HK-2 (cell line): ENCODE data around the gene OR51S1.
"Not testable (repeated sequence)": the region's sequence is repeated elsewhere in the genome, so short reads cannot be mapped to it uniquely, and the experiment has no call there.

ENCODE experiments used
- DNase-seq: peaks from one replicate; pipeline ENCODE4 v3.0.0-alpha.2; 2018; ENCODE audit not compliant: unreplicated experiment

OR51S1 gene, protein sequence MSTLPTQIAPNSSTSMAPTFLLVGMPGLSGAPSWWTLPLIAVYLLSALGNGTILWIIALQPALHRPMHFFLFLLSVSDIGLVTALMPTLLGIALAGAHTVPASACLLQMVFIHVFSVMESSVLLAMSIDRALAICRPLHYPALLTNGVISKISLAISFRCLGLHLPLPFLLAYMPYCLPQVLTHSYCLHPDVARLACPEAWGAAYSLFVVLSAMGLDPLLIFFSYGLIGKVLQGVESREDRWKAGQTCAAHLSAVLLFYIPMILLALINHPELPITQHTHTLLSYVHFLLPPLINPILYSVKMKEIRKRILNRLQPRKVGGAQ

DNA sequence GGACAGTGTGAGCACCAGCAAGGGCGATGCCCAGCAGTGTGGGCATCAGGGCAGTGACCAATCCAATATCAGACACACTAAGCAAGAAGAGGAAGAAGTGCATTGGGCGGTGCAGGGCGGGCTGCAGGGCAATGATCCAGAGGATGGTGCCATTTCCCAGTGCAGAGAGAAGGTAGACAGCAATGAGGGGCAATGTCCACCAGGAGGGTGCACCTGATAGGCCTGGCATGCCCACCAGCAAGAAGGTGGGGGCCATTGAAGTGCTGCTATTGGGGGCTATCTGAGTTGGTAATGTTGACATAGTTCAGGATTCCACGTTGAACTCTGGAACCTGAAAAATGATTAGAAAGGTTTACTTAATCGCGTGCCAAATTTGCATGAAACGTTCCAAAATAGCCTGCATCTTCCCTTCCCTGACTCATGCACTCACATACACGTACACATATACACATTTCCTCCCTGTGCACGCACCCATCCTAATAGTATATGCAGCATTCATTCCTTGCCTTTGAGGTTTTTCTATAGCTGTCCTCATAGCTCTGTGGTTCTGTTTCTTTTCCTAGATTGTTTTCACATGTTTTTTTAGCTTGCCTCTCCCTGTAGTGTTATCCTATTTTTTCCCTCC is at the start of gene OR51S1:
TSS of gene OR51S1 (minus strand) at position 301 of the 625 bp plus-strand sequence. CDS start at position 301, 0 bp downstream.
- no peak for DNase-seq

DNA sequence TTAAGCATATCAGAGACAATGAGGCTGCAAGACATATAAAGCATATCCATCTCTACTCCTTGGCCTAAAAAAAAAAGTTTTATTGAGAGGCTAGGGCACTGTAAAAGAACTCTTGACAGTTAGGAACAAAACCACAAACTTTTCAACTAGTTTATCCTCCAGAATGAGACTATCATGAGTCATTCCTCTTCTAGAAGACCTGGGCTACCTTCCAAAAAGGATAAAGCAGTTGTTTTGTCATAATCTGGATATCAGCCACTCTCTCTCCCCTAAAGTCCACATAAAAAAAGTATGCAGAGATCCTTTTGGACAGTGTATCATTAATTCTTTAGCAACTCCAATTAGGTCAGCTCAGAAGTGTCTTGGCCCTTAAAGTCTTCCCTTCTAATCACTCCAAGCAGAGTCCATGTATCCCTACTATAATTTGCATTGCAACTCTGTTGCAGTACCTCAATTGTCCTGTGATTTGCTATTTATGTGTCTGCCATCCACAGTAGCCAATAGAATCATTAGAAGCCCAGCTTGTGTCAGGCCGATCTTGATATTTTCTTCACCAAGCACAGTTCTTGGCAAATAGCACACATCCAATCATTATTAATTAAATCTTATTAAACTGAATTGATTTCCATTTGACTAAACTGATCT is 43.1 kb upstream of the OR51S1 start:
- DNase-seq = no peak

DNA sequence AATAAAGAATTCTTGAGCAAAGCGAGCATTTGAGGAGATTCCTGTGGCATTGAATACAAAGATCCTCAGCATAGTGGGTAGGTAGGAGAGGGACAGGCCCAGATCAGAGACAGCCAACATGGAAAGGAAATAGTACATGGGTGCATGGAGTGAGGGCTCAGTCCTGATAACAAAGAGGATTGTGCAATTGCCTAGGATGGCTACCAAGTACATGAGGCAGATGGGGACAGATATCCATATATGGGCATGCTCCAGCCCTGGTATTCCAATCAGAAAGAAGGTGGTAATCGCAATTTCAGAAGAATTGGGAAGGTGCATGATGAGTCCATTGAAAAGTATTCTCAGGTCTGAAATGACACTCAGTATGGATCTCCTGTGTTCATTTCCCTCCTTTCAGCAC is 41.3 kb upstream of the OR51S1 start:
- no peak for DNase-seq

DNA sequence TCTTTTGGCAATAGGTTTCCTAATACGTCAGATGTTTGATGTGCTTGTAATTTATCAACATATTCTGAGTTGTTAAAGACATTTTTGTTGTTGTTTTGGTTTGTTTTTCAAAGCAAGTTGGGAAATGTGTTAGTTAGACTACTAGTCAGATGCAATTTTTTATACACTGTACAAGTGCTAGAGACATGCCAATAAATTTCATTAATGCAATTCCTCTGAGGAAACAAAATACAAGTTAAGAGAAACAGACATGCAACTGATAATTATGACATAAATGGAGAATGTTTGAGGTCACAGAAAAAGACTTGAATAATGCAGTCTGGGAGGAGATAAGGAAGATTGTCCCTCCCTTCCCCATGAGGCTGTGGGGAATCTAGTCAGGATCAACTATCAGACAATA is 38.6 kb upstream of the OR51S1 start:
- no peak for DNase-seq

DNA sequence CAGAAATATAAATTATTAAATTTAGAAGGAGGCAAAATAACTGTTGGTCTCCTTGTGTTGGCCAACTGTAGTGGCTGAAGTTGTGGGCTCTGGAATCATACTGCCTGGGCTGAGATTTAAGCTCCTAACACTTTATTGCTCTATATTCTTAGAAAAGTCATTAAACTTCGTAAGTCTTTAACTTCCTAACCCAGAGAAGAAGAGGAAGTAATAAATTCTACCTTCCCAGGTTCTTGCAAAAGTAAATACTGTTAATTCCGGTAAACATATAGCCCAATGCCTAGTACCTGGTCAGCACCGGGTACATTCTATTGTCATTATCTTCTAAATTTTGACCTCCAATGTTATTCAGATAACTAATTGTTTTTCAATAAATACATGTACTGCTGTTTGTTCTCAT is 37.2 kb upstream of the OR51S1 start:
- DNase-seq = no peak

DNA sequence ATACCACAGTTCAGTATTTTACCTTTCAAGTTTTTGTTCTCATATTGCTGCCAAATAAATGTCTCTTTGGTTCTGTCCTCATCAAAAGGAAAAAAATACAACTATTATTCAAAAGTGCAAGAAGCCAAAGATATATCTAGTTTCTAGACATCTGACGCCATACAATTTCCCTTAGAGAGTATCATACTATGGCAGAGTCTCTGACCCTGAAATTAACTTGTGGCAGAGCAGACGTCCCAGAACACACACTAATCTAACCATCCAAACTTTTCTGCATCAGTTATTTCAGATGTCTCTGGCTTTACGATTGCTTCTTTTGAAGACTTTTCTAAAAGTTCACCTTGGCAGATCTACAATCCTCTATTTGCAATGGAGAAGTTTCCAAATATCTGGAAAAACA is 35.4 kb upstream of the OR51S1 start:
- DNase-seq = no peak

DNA sequence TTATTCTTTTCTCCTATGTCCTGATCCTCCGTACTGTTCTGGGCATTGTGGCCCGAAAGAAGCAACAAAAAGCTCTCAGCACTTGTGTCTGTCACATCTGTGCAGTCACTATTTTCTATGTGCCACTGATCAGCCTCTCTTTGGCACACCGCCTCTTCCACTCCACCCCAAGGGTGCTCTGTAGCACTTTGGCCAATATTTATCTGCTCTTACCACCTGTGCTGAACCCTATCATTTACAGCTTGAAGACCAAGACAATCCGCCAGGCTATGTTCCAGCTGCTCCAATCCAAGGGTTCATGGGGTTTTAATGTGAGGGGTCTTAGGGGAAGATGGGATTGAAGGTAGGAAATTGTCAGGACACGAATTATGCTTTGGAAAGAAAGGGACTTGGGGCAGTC is 33.5 kb upstream of the OR51S1 start:
- no peak for DNase-seq

DNA sequence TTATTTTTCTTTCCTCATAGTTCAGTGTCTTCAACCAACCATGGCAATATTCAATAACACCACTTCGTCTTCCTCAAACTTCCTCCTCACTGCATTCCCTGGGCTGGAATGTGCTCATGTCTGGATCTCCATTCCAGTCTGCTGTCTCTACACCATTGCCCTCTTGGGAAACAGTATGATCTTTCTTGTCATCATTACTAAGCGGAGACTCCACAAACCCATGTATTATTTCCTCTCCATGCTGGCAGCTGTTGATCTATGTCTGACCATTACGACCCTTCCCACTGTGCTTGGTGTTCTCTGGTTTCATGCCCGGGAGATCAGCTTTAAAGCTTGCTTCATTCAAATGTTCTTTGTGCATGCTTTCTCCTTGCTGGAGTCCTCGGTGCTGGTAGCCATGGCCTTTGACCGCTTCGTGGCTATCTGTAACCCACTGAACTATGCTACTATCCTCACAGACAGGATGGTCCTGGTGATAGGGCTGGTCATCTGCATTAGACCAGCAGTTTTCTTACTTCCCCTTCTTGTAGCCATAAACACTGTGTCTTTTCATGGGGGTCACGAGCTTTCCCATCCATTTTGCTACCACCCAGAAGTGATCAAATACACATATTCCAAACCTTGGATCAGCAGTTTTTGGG is 33.0 kb upstream of the OR51S1 start, which contains the start of gene OR51T1:
TSS of gene OR51T1 (plus strand) at position 41 of the 641 bp plus-strand sequence. CDS start at position 41, 0 bp downstream.
- no peak for DNase-seq

DNA sequence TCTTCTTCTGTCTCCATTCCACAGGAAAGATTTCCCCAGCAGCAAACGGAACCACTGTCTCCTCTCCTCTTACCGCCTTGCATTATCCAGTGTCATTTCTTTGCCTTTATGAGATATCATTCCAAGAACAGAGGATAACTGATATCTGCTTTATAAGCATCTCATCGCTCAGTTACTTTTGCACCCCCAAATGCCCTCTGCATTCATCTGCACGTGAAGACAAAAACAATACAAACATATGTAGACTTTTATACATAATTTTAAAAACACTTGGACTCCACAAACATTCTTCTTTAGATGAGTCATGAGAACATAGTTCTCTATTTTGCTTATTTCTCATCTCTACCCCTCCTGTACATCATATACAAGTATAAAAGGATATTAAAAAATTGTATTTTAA is 32.2 kb upstream of the OR51S1 start:
- no peak for DNase-seq

DNA sequence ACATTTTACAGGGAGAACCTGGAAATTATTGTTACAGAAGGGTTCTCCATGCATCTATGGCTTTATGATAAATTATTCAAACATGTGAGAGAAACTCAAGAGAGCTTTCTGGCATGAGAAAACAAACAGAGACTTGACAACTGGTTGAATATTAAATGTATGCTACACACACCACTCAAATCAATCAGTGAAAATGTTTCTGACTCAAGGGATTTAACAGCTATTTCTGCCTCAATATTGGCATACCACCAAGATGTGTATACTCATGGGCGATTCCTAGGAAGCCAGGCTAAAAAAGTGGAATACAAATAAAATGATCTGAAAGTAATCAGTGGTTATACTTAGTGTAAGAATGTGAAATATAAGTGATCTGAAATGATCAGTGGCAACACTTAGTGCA is 16.8 kb upstream of the OR51S1 start:
- DNase-seq = no peak

DNA sequence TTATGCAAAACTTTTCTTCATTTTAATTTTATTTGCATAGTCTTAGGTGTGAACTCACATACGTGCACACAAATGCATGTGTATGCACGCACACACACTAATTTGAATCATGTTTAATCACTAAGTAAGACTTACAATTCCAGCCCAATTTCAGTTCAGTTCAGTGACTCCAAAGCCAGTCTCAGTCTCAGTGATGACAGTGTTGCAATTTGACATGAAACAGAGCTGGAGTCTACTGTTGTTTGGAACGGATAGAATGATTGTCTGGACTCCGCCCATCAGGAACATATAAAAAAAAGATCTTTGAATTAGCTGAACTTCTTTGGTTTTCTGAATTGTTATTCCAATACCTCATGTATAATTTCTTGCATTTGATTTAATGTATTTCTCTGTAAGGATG is 14.9 kb upstream of the OR51S1 start:
- no peak for DNase-seq

DNA sequence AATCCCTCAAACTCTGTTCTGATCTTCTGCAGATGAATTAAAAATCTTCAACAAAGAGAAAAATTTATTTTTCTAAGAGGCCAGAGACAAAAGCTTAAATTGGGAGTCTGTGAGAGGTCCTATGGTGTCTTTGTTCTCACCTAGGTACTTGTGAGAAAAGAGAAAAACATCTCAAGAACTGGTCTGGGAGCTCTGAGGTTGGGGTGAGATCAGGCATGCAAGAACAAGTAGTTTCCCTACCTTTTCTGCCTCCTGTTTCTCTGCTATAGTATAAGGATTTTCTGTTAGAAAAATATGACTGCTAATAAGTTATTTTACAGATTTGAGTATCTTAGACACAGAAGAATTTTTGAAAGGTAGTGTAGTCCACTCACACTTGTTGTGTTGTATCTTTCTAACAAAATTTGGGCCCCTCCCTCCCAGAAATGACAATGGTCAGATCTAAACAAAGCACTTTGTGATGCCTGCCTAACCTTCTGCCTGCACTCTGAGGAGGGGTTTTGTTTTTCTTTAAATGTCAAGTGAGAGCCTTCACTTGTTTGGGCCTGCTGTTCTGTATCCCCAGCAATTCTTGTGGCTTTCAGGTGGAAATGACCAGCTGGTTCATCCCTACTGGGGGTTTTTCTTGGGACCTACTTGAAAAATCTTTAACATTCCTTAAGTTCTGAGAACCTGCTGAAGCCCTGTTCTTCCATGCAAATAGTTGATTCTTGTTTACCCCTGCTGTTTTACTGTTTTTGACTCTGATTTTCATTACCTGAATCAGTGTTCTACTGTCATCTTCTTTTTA is 13.6 kb upstream of the OR51S1 start:
- DNase-seq = no peak

DNA sequence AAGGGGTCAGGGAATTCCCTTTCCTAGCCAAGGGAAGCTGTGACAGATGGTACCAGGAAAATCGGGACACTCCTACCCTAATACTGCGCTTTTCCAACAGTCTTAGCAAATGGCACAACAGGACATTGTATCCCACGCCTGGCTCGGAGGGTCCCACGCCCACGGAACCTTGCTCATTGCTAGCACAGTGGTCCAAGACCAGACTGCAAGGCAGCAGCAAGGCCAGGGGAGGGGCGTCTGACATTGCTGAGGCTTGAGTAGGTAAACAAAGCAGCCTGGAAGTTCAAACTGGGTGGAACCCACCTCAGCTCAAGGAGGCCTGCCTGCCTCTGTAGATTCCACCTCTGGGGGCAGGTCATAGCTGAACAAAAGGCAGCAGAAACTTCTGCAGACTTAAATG is 5.3 kb upstream of the OR51S1 start:
- DNase-seq = not testable (repeated sequence)

DNA sequence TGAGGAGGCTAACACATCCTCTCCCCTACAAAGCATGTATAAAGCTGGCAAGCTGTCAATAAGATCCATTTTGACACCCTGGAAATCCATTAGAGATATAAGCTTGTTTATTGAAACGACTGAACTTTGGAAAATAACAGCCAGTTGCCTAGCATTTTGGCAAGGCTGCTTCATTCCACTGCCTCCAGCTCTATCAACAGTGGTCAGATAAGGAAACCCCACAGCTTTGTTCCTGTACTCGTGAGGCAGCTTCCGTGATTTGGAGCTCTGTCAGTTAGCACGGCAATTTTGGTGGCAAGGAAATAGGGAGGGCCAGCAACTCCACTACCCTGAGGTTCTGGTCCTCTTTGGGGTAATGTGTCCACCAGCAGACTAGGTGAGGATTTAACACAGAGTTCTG is 2.0 kb upstream of the OR51S1 start:
- no peak for DNase-seq

DNA sequence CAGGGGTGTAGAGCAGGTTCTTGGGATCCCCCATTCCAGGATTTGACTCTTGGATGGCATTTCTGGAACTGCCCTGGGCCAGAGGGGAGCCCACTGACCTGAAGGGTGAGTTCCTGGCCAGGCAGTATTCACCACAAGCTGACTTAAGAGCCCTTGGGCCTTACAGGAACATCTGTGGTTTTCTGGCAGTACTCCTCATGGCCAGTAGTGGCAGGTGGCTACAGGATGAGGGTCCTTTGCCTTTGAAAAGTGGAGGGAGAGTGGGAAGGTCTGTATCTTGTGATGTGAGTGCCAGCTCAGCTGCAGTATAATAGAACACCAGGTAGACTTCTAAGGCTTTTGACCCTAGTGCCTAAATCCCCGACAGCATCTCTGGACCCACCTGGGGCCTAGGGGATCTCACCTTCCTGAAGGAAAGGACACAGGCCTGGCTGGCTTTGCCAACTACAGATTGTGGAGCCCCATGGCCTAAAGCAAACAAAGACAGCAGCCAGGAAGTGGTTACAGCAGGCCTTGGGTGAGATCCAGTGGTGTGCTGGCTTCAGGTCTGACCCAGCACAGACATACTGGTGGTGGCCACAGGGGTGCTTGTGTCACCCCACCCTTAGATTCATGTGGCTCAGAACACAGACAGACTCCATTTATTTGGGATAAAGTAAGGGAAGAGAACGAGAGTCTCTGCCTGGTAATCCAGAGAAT is 9.0 kb downstream of the OR51S1 start:
- no peak for DNase-seq

DNA sequence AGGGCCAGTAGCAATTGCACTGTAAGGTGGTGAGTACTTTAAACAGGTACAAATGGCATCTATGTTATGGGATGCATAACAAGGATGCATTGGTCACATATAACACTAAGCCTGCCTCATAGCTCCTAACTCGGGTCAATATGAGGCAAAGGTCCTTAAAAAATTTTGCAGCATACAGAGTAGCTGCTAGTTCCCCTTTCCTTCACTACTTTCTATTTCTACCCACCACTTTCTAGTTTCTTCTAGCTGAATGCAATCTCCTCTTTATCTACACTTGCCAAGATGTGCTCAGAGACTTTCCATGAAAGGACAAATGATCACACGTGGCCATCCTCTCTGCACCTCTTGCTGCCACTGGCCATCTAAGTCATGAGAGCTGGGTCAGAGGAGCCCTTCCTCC is 18.1 kb downstream of the OR51S1 start:
- DNase-seq = no peak

DNA sequence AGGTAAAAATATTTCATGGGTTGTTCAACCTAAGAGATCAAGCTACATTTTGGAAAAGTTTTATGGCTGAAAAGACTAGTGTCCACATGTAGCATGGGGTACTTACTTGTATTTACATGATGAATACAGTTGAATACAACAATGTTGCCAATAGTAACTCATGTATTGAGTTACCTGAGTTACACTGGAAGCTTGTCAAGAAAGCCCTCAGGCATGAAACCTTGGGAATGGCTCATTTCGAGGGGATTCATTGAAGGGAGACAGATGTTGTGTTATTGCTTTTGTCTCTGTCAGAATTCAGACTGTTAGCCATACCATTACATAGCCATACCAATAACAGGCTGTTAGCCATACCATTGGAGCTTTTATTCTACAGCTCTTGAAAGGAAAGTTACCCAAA is 18.7 kb downstream of the OR51S1 start:
- DNase-seq = no peak

DNA sequence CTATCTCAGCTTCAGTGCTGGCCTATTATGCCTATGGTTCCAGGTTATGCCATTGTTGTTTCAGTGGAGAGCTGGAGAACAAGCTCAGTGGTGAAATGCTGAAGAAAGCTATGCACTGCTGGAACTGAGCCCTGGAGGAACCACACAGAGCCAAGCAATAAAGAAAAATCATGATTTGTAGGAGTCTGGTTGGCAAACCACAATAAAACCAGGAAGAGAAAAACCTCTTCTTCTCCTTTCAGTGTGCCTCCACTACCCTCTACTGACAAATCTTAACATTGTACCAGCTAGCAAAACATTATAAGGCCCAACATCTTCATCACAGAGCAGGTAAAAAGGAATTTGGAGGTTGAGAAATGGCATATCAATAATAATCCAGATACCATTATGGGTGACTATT is 22.6 kb downstream of the OR51S1 start:
- no peak for DNase-seq

DNA sequence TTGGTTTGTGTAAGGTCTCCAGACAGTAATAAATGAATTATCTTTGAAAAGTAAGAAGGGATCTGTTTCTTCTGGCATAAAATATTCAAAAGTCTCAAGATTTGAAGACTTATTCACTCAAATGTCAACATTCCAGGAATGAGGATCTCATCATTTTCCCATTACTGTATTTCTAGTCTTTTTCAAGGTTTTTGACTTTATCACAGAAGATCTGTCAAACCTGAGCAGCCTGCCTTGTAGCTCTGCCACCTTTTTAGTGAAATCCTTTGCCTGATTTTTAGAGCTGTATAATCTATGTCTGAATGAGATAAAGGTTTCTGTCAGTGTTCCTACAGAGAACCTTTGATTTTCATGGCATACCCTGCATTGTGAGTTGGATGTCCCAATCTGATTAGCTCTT is 23.9 kb downstream of the OR51S1 start:
- no peak for DNase-seq

DNA sequence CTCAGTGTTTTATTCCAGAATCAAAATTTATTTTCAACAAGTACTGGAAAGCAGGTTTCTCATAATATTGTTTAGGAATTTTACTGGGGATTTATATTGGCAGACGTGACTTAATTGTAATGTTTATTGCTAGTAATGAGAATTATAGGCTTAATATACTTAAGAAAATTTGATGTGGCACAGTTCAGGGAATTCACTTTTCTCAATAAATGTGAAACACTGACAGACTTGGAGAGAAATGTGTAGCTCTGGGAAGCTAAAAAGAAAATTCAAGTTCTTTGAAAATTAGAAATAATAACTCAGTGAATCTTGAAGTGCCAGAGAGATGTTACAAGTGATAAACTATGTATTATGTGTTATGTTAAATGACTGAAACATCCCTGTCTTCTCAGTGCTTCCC is 28.0 kb downstream of the OR51S1 start, which contains the start of gene OR51F2:
TSS of gene OR51F2 (plus strand) at position 301 of the 400 bp plus-strand sequence. CDS start 101 bp downstream, outside the sequence.
- DNase-seq = no peak

DNA sequence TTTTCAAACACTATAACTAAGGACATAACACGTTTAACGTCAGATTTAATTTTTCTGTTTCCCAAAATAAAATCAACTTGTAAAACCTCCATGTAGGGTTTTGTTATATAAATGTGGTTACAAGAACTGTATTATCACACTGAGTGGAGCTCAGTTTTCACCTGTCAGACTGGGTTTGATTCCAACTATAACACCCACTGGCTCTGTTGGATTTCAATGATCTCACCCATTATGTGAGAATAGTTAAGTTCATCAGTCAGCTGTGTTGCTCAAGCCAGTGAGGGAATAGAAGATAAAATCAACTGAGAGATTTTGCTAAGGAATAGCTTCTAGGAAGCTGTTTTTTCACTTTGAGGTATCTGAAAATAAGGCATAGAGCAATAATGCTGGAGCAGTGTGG is 39.8 kb downstream of the OR51S1 start:
- no peak for DNase-seq
